ENCODE data around the gene PLEKHM2.

GRCh38 chr1:15727424-15727823 is 43.3 kb downstream of the PLEKHM2 start:
- no peak for TF ChIP-seq CTCF (IDR thresholded peaks at IDR 0.05)
- no peak for TF ChIP-seq EZH2phosphoT487 (IDR thresholded peaks at IDR 0.05)
